ENCODE results near the gene MGAT3.

DNA sequence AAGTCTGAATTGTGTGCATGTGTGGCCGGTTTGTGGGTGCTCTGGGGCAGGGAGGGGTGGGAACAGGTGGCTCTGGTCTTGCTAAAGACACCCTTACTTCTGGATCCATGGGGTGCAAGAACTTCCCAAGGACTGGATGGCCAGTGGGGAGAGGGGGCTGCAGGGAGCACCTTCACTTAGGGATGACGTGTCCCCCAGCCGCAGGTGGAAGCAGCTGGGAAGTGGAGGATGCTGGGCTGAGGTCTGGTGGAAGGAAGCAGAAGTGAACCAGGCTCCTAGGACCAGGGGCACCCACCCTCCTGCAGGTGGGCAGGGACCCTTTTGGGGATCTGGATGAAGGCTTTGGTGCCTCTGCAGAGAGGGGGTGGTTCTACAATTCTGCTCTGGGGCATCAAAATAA, 35.4 kb downstream of the MGAT3 start:
- TF ChIP-seq, protein P1, sequence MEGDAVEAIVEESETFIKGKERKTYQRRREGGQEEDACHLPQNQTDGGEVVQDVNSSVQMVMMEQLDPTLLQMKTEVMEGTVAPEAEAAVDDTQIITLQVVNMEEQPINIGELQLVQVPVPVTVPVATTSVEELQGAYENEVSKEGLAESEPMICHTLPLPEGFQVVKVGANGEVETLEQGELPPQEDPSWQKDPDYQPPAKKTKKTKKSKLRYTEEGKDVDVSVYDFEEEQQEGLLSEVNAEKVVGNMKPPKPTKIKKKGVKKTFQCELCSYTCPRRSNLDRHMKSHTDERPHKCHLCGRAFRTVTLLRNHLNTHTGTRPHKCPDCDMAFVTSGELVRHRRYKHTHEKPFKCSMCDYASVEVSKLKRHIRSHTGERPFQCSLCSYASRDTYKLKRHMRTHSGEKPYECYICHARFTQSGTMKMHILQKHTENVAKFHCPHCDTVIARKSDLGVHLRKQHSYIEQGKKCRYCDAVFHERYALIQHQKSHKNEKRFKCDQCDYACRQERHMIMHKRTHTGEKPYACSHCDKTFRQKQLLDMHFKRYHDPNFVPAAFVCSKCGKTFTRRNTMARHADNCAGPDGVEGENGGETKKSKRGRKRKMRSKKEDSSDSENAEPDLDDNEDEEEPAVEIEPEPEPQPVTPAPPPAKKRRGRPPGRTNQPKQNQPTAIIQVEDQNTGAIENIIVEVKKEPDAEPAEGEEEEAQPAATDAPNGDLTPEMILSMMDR (IDR thresholded peaks at IDR 0.05) = no peak
- TF ChIP-seq EP300 (IDR thresholded peaks at IDR 0.05) = no peak
- no peak for TF ChIP-seq POLR2A (IDR thresholded peaks at IDR 0.05; ENCODE audit: low read depth)
